Effector memory CD8-positive, alpha-beta T cell (primary cell): ENCODE data around the gene DKK3.

ENCODE experiments used
- ATAC-seq: fragments of 150-1000 bp; cut with Tn5 transposase; replicated peaks from 2 replicates; pipeline ENCODE4 v1.10.0; 2021; ENCODE audit warnings: mild to moderate bottlenecking, moderate library complexity
- DNase-seq, 3 experiments: peaks; one replicate each; pipeline ENCODE4 v3.0.0; 2021
- H3K27ac Mint-ChIP-seq, 2 donors: one replicate each; pipeline ENCODE4 v1.8.0; 2022; ENCODE audit warnings: mild to moderate bottlenecking in 2 of 2, mixed read lengths in 2 of 2, moderate library complexity in 2 of 2
- H3K27me3 Mint-ChIP-seq, 2 donors: one replicate each; pipeline ENCODE4 v1.8.0; 2022; ENCODE audit warnings: mixed read lengths in 2 of 2
- H3K36me3 Mint-ChIP-seq: one replicate; pipeline ENCODE4 v1.8.0; 2022; ENCODE audit warnings: mild to moderate bottlenecking, moderate library complexity, mixed read lengths; ENCODE audit not compliant: insufficient read depth
- H3K4me1 Mint-ChIP-seq, 2 donors: one replicate each; pipeline ENCODE4 v1.8.0; 2022; ENCODE audit warnings: low read depth in 2 of 2, mixed read lengths in 2 of 2
- H3K4me3 Mint-ChIP-seq, 2 donors: one replicate each; pipeline ENCODE4 v1.8.0; 2022; ENCODE audit warnings: mild to moderate bottlenecking in 2 of 2, mixed read lengths in 2 of 2, moderate library complexity in 2 of 2
- H3K9me3 Mint-ChIP-seq, 2 donors: one replicate each; pipeline ENCODE4 v1.8.0; 2022; ENCODE audit warnings: mixed read lengths in 2 of 2

Gene DKK3

GRCh38 chr11:12023015-12023414, 14.6 kb upstream of the DKK3 start:
- Mint-ChIP-seq H3K4me1 (no peaks in the 10 kb centered on the region), H3K27me3 (peaks cover 13 to 41% of the 10 kb centered on the region in 2 donors), H3K36me3 (no peaks in the 10 kb centered on the region), H3K27ac (no peak overlapping the region), H3K9me3 (peaks cover 0 to 6% of the 10 kb centered on the region in 2 donors), H3K4me3 (no peak overlapping the region)
- ATAC-seq (no peak), DNase-seq (no peak)

DNA sequence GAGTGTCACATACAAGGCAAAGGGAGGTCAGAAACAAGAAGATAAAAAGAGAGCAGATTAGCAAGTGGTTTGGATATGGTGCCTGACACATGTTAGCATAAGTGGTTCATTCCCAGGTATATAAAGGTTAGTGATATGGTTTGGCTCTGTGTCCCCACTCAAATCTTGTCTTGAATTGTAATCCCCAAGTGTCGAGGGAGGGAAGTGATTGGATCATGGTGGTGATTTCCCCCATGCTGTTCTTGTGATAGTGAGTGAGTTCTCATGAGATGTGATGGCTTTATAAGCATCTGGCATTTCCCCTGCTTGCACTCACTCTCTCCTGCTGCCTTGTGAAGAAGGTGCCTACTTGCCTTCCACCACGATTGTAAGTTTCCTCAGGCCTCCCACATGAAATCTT, 12.1 kb upstream of the DKK3 start:
- H3K36me3 Mint-ChIP-seq = no peaks in the 10 kb centered on the region
- peaks cover 0 to 1% of the 10 kb centered on the region in 2 donors for H3K4me1 Mint-ChIP-seq
- H3K27ac Mint-ChIP-seq = no peak overlapping the region
- no peak overlapping the region for H3K4me3 Mint-ChIP-seq
- no peak for DNase-seq
- peaks cover 7 to 46% of the 10 kb centered on the region in 2 donors for H3K27me3 Mint-ChIP-seq
- H3K9me3 Mint-ChIP-seq = peaks cover 0 to 6% of the 10 kb centered on the region in 2 donors
- no peak for ATAC-seq

DNA sequence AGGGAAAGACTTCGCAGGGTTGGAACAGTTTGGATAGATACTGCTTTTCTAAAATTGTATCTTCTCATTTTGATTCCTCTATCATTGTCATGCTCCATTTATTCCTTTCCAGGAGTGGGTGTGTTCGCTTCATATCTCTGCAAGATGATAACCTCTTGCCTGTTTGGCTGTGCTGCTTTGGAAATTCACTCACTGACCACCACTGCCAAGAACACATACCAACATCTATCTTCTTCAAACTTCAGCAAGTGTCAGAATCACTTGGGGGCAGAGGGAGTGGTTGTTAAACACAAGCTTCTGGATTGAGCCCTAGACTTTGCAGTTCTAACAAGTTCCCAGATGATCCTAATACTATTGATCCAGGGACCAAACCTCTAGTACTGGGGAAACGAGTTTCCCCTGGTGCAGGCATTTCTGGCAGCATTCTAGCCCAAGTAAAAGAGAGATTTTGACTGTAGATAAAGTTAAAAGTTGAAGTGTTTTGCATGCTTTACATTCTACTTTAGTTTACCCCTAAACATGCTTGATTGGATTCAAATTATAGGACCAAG, 11.5 kb upstream of the DKK3 start:
- DNase-seq = no peak
- Mint-ChIP-seq H3K36me3 (no peaks in the 10 kb centered on the region), H3K27me3 (peaks cover 7 to 46% of the 10 kb centered on the region in 2 donors), H3K4me3 (no peak overlapping the region), H3K27ac (no peak overlapping the region), H3K4me1 (peaks cover 0 to 1% of the 10 kb centered on the region in 2 donors), H3K9me3 (peaks cover 0 to 6% of the 10 kb centered on the region in 2 donors)
- ATAC-seq = no peak

DNA sequence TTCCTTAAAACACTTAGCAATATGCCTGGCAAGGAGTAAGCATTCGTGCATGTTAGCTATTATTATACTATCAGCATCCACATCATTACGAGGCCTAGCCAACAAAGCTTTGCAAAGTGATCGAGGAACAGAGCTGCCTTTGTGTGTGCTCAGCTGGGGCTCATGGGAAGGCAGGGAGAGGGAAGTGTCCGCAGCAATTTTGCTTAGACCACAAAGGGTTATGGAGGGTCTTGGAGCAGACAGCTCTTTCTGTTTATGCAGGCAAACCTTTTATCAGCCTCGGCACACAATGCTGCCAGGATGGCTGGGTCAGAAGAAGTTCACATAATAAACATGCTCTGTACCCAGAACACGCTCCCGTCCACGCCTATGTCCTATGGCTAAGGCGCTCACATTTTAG, 10.9 kb upstream of the DKK3 start:
- peaks cover 7 to 44% of the 10 kb centered on the region in 2 donors for H3K27me3 Mint-ChIP-seq

DNA sequence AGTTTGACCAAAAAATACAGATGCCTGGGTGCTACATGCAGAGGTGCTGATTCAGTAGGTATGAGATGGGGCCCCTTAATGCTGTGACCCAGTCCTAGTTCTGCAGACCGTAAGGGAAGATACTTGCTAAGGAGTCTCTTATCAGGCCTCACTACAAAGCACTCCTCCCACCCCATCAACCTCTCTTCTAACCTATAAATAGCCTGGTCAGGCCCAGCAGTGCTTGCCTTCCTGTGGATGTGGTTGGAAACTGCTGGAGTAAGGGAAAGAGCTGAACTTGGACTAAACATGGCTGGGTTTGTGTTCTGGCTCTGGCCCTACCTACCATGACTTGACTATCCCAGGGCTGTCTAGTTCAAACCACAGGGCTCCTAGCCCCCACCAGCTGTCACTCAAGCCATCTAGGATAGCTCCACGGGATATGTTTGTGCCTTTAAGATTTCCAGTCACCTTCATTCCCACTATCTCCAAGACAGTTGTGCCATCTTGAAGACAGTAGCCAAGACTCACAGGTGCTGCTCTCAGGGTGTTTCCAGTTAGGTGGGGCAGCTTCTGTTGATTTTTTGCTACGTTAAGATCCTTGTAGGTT, 9.5 kb upstream of the DKK3 start:
- Mint-ChIP-seq H3K27me3 (peaks cover 6 to 44% of the 10 kb centered on the region in 2 donors), H3K36me3 (no peaks in the 10 kb centered on the region), H3K4me3 (no peak overlapping the region), H3K27ac (no peak overlapping the region), H3K9me3 (no peaks in the 10 kb centered on the region), H3K4me1 (peaks cover 0 to 1% of the 10 kb centered on the region in 2 donors)
- no peak for ATAC-seq
- DNase-seq = no peak

More for the DNA sequence above, 10.9 kb upstream of the DKK3 start:
- DNase-seq (no peak), ATAC-seq (no peak)
- Mint-ChIP-seq H3K36me3 (no peaks in the 10 kb centered on the region), H3K27ac (no peak overlapping the region), H3K4me1 (peaks cover 0 to 1% of the 10 kb centered on the region in 2 donors), H3K9me3 (peaks cover 0 to under 1% of the 10 kb centered on the region in 2 donors), H3K4me3 (no peak overlapping the region)

- no peaks in the 10 kb centered on the region for H3K36me3 Mint-ChIP-seq
- H3K4me1 Mint-ChIP-seq = peaks cover 0 to 1% of the 10 kb centered on the region in 2 donors
- no peak overlapping the region for H3K4me3 Mint-ChIP-seq
- no peak overlapping the region for H3K27ac Mint-ChIP-seq
- peaks cover 6 to 39% of the 10 kb centered on the region in 2 donors for H3K27me3 Mint-ChIP-seq
- no peaks in the 10 kb centered on the region for H3K9me3 Mint-ChIP-seq
- DNase-seq = no peak
- ATAC-seq = no peak
These were observed 8.8 kb upstream of the DKK3 start for GRCh38 chr11:12017243-12017678.

- H3K36me3 Mint-ChIP-seq = no peaks in the 10 kb centered on the region
- H3K27ac Mint-ChIP-seq = no peak overlapping the region
- no peaks in the 10 kb centered on the region for H3K9me3 Mint-ChIP-seq
- DNase-seq (no peak), ATAC-seq (no peak)
- peaks cover 9 to 29% of the 10 kb centered on the region in 2 donors for H3K27me3 Mint-ChIP-seq
- no peak overlapping the region for H3K4me3 Mint-ChIP-seq
- H3K4me1 Mint-ChIP-seq = peaks cover 0 to 1% of the 10 kb centered on the region in 2 donors
These were observed 7.8 kb upstream of the DKK3 start for GRCh38 chr11:12016246-12016645.

- Mint-ChIP-seq H3K4me3 (no peak overlapping the region), H3K27me3 (peaks cover 16 to 35% of the 10 kb centered on the region in 2 donors), H3K9me3 (no peaks in the 10 kb centered on the region), H3K27ac (no peak overlapping the region), H3K4me1 (peaks cover 0 to 1% of the 10 kb centered on the region in 2 donors), H3K36me3 (no peaks in the 10 kb centered on the region)
- DNase-seq (no peak), ATAC-seq (no peak)
These were observed 7.1 kb upstream of the DKK3 start for GRCh38 chr11:12015486-12015885.

DNA sequence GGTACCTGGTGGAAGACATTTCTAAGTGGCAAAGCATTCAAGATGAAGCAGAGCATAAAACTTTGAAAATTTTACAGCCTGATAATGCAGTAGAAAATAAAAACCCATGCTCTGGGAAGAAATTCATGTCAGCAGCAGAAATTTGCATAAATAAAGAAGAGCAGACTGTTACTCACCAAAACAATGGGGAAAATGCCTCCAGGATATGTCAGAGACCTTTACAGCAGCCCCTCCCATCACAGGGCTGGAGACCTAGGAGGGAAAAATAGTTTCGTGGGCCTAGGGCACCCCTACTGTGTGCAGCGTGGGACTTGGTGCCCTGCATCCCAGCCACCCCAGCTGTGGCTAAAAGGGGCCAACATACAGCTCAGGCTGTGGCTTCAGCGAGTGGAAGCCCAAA, 5.4 kb upstream of the DKK3 start:
- ATAC-seq (no peak), DNase-seq (no peak)
- no peak overlapping the region for H3K4me3 Mint-ChIP-seq
- H3K27me3 Mint-ChIP-seq = peaks cover 32 to 52% of the 10 kb centered on the region in 2 donors
- peaks cover 6 to 7% of the 10 kb centered on the region in 2 donors for H3K4me1 Mint-ChIP-seq
- H3K9me3 Mint-ChIP-seq = no peaks in the 10 kb centered on the region
- peaks cover under 1% of the 10 kb centered on the region for H3K36me3 Mint-ChIP-seq
- H3K27ac Mint-ChIP-seq = no peak overlapping the region

GRCh38 chr11:12009617-12010321, 1.3 kb upstream of the DKK3 start:
- DNase-seq = no peak
- H3K9me3 Mint-ChIP-seq = no peaks in the 10 kb centered on the region
- peaks cover 8 to 10% of the 10 kb centered on the region in 2 donors for H3K4me1 Mint-ChIP-seq
- H3K4me3 Mint-ChIP-seq = peak overlapping the region; percentile 77 to 84
- ATAC-seq = no peak
- H3K27ac Mint-ChIP-seq = no peak overlapping the region
- peaks cover 64 to 82% of the 10 kb centered on the region in 2 donors for H3K27me3 Mint-ChIP-seq
- peaks cover 4% of the 10 kb centered on the region for H3K36me3 Mint-ChIP-seq

DNA sequence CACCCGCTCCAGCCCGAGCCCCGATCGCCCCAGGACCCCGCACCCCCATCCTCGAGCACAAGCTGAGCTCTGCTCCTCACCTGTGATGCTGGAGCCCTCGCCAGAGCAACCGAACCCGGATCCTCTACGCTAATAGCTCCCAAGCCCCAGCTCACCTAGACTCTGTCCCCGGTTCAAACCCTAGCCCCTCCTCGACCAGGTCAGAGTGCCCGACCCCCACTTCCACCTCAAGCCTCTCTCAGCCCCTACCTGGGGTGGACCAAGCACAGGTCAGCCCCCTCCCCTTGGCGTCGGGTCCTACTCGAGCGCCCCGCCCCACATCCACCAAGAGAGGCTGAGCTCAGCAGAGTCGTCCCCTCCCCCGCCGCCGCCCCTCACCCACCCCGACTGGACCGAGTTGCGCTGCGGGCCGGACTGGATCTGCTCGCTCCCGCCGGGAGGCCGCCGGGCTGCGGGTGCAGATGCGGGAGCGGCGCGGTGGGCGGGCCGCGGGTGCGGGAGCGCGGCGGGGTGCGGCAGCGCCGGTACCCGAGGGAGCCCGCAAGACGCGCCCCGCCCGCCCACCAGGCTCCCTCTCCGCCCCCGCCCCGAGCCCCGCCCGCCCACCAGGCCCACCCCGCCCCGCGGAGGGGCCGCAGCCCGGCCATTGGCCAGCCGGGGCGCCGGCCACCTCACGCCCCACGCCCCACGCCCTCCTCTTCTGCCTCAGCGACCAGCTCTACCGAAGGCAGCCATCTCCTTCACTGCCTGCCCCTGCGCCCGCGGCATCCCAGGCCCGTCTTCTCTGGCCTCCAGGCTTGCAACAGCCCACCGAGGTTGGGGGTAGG, 577 bp upstream of the DKK3 start:
- peak; percentile 59 for ATAC-seq
- H3K27me3 Mint-ChIP-seq = peaks cover 72 to 85% of the 10 kb centered on the region in 2 donors
- no peaks in the 10 kb centered on the region for H3K9me3 Mint-ChIP-seq
- peak overlapping the region; percentile 24 to 52 for H3K27ac Mint-ChIP-seq
- DNase-seq = no peak
- H3K4me1 Mint-ChIP-seq = peaks cover 8 to 10% of the 10 kb centered on the region in 2 donors
- peaks cover 4% of the 10 kb centered on the region for H3K36me3 Mint-ChIP-seq
- H3K4me3 Mint-ChIP-seq = peak overlapping the region; percentile 80 to 84

DNA sequence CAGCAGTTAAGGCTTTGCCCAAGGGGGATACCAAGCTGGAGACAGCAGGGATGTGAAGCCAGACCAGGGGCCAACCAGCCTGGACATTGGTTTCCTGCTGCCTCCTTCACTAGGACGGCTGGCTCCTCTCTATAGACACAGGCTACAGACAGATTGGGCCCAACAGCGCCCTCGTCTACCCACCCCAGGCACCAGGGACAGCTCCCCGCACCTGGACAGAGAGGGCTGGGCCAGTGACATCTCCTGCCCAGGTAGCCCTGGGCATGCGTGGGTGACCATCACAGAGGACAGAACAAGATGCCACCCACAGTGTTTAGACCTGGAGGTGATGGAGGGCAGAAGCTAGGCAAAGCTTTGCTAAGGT, 1.2 kb downstream of the DKK3 start:
- H3K4me3 Mint-ChIP-seq = peak overlapping the region; percentile 79 to 80
- H3K36me3 Mint-ChIP-seq = peaks cover 4% of the 10 kb centered on the region
- H3K27ac Mint-ChIP-seq = no peak overlapping the region
- H3K9me3 Mint-ChIP-seq = no peaks in the 10 kb centered on the region
- no peak for ATAC-seq
- no peak for DNase-seq
- H3K4me1 Mint-ChIP-seq = peaks cover 8 to 10% of the 10 kb centered on the region in 2 donors
- H3K27me3 Mint-ChIP-seq = peaks cover 75 to 91% of the 10 kb centered on the region in 2 donors

- no peak for ATAC-seq
- Mint-ChIP-seq H3K36me3 (peaks cover 4% of the 10 kb centered on the region), H3K4me3 (peak overlapping the region in 1 of 2 donors; percentile 2), H3K9me3 (no peaks in the 10 kb centered on the region), H3K27me3 (peaks cover 75 to 92% of the 10 kb centered on the region in 2 donors), H3K27ac (no peak overlapping the region), H3K4me1 (peaks cover 8 to 10% of the 10 kb centered on the region in 2 donors)
- DNase-seq = no peak
These were observed 1.7 kb downstream of the DKK3 start for GRCh38 chr11:12006552-12007229.
